ENCODE data around the gene CD2BP2.

Gene CD2BP2

DNA sequence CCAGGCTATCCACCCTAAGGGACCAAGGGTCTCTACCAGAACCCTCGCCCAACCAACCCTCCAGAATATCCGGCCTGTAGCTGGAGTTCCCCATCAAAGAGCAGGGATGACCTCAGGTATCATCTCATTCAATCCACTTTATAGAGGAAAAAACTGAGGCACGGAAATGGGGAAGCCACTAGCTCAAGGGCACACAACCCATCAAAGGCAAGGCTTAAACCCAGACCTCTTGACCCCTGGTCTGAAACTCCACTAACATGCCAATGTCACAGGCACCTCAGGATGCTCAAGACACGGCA lies 13.6 kb upstream of the CD2BP2 start:
- peak overlapping the region; percentile 89 for H3K4me3 ChIP-seq (ENCODE audit: low read length)
- H3K4me1 ChIP-seq (ENCODE audit: control insufficient read depth, insufficient read depth, low read length): peaks cover 21% of the 10 kb centered on the region
- no peaks in the 10 kb centered on the region for H3K9me3 ChIP-seq (ENCODE audit: control insufficient read depth, low read length)
- peak overlapping the region; percentile 77 for H3K9ac ChIP-seq (ENCODE audit: low read length)
- H3K27me3 ChIP-seq (replicated peaks; ENCODE audit: control insufficient read depth, insufficient read depth, low read length): no peaks in the 10 kb centered on the region
- peaks cover 15% of the 10 kb centered on the region for H3K36me3 ChIP-seq (ENCODE audit: control insufficient read depth, insufficient read depth, low read length, severe bottlenecking)
- no peak for DNase-seq (ENCODE audit: low read depth)

DNA sequence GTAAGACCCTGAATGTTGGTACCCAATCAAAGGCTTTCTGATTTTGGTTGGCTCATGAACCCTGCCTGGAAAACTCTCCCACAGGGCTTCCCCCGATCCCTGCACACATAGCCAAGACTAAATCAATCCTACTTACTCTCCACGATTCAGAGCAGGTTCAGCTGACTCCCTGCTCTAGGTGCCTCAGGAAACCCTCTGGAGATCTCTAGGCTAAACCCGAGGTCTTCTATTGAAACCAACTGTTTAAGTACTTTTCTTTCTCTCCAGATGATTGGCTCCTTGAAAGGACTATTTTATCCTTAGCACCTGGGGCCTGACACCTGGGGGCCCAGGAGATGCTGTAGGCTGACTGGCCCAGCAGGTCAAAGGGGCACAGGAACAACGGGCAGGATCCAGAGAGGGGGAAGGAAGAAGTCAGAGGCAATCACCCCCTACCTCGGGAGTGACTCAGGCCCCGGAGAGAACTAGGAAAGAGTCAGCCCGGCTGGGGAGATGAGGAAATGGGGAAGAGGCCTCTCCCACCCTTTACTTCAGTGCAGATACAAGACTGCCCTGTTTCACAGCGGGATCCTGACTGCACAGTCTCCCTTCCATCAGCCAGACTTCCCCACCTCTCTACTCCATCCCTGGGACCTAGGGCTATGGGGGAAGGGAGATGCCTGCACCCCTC lies 13.1 kb upstream of the CD2BP2 start:
- Histone ChIP-seq H3K27me3 (replicated peaks; ENCODE audit: control insufficient read depth, insufficient read depth, low read length) (no peaks in the 10 kb centered on the region), H3K9me3 (ENCODE audit: control insufficient read depth, low read length) (no peaks in the 10 kb centered on the region), H3K4me1 (ENCODE audit: control insufficient read depth, insufficient read depth, low read length) (peaks cover 21% of the 10 kb centered on the region), H3K4me3 (ENCODE audit: low read length) (peak overlapping the region; percentile 89), H3K9ac (ENCODE audit: low read length) (peak overlapping the region; percentile 77), H3K36me3 (ENCODE audit: control insufficient read depth, insufficient read depth, low read length, severe bottlenecking) (peaks cover 15% of the 10 kb centered on the region)
- peak; percentile 81 for DNase-seq (ENCODE audit: low read depth)

DNA sequence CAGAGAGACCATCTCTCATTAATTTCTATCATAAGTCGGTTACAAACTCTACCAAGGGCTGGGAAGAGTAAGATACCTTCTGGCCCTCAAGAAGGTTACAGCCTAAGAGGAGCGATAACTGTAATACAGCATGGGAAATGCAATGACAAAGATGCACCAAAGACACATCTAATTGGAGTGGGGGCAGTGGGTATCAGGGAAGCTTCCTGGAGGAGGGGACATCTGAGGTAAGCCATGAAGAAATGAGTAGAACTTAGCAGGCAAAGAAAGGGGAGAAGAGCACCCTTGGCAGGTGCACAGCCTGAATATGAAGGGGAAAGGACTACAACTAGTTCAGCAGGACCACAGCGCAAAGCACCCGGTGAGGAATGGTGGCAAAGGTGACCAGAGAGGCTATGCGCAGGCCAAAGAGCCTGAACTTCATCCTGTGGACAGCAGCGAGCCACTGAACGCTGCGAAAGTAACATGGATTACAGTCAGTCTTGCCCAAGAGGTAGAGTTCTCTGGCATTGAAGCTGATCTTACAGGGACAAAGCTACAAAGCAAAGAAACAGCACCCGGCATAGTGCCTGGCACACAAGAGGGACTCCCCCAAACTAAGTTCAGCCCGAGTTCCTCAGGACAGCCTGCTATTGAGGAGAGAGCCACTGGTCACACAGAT lies 12.4 kb upstream of the CD2BP2 start:
- no peaks in the 10 kb centered on the region for H3K27me3 ChIP-seq (replicated peaks; ENCODE audit: control insufficient read depth, insufficient read depth, low read length)
- H3K4me3 ChIP-seq (ENCODE audit: low read length): peak overlapping the region; percentile 89
- H3K4me1 ChIP-seq (ENCODE audit: control insufficient read depth, insufficient read depth, low read length): peaks cover 21% of the 10 kb centered on the region
- H3K9me3 ChIP-seq (ENCODE audit: control insufficient read depth, low read length): no peaks in the 10 kb centered on the region
- H3K36me3 ChIP-seq (ENCODE audit: control insufficient read depth, insufficient read depth, low read length, severe bottlenecking): peaks cover 21% of the 10 kb centered on the region
- DNase-seq (ENCODE audit: low read depth): no peak
- H3K9ac ChIP-seq (ENCODE audit: low read length): peak overlapping the region; percentile 77

DNA sequence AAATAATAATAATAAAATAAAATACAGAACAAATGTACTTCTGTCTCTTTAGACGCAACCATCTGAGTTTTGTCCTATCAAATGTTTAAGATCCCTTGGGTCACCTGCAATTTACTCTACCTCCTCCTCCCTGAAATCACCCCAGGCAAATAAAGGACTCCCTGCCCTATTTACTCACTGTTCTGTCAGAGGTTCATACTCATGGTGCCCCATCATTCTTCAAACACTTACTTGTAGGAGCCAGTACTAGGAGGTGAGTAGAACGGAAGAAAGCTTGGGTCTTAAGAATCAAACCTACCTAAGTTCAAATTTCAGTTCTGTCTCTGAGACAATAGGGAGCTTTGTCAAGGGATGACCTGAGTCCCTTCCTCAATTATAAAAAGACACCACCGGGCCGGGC lies 11.4 kb upstream of the CD2BP2 start:
- no peak overlapping the region for H3K9ac ChIP-seq (ENCODE audit: low read length)
- H3K27me3 ChIP-seq (replicated peaks; ENCODE audit: control insufficient read depth, insufficient read depth, low read length): no peaks in the 10 kb centered on the region
- H3K4me1 ChIP-seq (ENCODE audit: control insufficient read depth, insufficient read depth, low read length): peaks cover 21% of the 10 kb centered on the region
- H3K4me3 ChIP-seq (ENCODE audit: low read length): peak overlapping the region; percentile 89
- H3K36me3 ChIP-seq (ENCODE audit: control insufficient read depth, insufficient read depth, low read length, severe bottlenecking): peaks cover 25% of the 10 kb centered on the region
- no peak for DNase-seq (ENCODE audit: low read depth)
- H3K9me3 ChIP-seq (ENCODE audit: control insufficient read depth, low read length): no peaks in the 10 kb centered on the region

DNA sequence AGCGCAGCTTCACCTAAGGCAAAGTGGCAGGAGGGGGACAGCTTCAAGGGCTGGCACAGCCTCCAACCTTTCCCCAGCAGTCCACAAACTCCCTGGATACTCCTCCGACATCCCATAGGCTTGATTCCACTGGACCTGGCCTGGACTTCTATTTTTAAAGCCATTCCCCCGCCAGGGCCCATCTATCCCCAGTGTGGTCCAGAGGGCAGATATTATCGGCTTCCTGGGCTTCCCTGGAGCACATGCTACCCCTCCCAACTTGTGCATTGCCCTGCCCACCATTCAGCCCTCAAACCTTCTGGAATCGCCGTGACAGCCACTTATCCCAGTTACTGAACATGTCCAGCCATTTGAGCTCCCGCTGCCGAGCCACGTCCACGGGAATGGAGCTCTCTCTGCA lies 10.1 kb upstream of the CD2BP2 start:
- no peaks in the 10 kb centered on the region for H3K9me3 ChIP-seq (ENCODE audit: control insufficient read depth, low read length)
- no peak overlapping the region for H3K4me3 ChIP-seq (ENCODE audit: low read length)
- H3K36me3 ChIP-seq (ENCODE audit: control insufficient read depth, insufficient read depth, low read length, severe bottlenecking): peaks cover 36% of the 10 kb centered on the region
- no peak overlapping the region for H3K9ac ChIP-seq (ENCODE audit: low read length)
- peaks cover 17% of the 10 kb centered on the region for H3K4me1 ChIP-seq (ENCODE audit: control insufficient read depth, insufficient read depth, low read length)
- no peaks in the 10 kb centered on the region for H3K27me3 ChIP-seq (replicated peaks; ENCODE audit: control insufficient read depth, insufficient read depth, low read length)
- no peak for DNase-seq (ENCODE audit: low read depth)

DNA sequence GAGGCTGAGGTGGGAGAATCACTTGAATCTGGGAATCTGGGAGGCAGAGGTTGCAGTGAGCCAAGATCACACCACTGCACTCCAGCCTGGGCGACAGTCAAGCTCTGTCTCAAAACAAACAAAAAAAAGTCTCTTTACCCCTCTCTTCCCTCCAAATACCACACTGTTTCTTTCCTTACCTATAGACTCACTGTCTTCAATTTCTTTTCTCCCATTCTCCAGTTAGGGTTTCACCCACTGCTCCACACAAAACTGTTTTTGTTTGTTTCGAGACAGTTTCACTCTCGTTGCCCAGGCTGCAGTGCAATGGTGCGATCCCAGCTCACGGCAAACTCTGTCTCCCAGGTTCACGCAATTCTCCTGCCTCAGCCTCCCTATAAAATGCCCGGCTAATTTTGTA lies 6.1 kb upstream of the CD2BP2 start:
- peaks cover 60% of the 10 kb centered on the region for H3K36me3 ChIP-seq (ENCODE audit: control insufficient read depth, insufficient read depth, low read length, severe bottlenecking)
- H3K9me3 ChIP-seq (ENCODE audit: control insufficient read depth, low read length): no peaks in the 10 kb centered on the region
- H3K4me1 ChIP-seq (ENCODE audit: control insufficient read depth, insufficient read depth, low read length): peaks cover 18% of the 10 kb centered on the region
- H3K4me3 ChIP-seq (ENCODE audit: low read length): no peak overlapping the region
- no peak overlapping the region for H3K9ac ChIP-seq (ENCODE audit: low read length)
- DNase-seq (ENCODE audit: low read depth): no peak
- H3K27me3 ChIP-seq (replicated peaks; ENCODE audit: control insufficient read depth, insufficient read depth, low read length): no peaks in the 10 kb centered on the region

DNA sequence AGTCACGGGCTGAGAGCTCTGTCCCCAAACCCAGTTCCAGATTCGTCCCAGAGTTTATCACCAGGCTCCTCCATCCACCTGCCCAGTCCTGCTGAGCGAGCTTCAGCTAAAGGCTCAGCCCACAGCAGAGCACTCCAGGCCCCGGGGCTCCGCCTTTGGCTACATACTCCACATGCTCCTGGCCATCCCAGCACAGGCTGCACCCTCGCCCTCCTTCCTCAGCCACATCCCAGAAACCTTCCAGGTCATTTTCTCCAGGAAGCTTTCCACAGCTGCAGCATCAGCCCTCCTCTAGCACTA lies 4.7 kb upstream of the CD2BP2 start:
- Histone ChIP-seq H3K9ac (ENCODE audit: low read length) (no peak overlapping the region), H3K9me3 (ENCODE audit: control insufficient read depth, low read length) (no peaks in the 10 kb centered on the region)

DNA sequence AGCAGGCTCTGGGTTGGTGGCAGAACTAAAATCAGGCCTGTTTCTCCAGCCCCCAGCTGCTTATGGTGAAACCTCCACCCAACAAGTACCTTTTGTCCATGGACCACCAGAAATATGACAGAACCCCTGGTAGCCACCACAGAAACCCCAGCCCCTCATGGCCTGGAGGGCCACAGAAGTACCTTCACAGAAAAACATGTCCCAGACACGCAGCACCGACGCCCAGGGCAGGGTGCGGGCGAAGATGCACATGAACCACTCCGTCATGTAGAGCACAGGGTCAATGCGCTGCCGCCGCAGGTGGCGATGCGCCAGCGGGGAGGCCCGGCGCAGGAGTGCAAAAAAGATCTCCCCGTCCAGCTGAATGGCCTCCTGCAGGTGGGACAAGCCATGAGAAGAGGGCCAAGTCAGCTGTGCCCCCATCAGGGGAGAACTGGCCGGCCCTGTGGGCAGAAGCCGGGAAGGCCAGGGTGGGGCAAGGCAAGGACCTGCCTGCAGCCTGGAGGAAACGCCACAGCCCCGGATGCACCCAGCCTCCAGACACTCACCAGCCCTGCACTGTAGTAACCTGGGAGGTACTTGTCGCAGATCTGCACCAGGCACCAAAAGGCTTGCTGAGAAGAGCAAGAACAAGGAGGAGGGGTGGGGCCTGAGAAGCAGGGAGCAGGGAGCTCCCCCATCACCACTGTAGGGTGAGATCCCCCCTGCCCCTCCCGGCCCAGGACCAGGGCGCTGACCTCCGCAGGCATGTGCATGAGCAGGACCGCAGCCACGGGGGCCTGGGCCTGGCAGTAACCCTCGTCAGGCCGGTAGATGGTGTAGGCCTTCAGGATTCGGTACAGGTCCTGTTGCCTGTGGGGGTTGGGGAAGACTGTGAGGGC lies 4.1 kb upstream of the CD2BP2 start:
- H3K4me3 ChIP-seq (ENCODE audit: low read length): no peak overlapping the region
- H3K9me3 ChIP-seq (ENCODE audit: control insufficient read depth, low read length): no peaks in the 10 kb centered on the region
- DNase-seq (ENCODE audit: low read depth): no peak
- H3K9ac ChIP-seq (ENCODE audit: low read length): no peak overlapping the region
- peaks cover 29% of the 10 kb centered on the region for H3K4me1 ChIP-seq (ENCODE audit: control insufficient read depth, insufficient read depth, low read length)
- H3K27me3 ChIP-seq (replicated peaks; ENCODE audit: control insufficient read depth, insufficient read depth, low read length): no peaks in the 10 kb centered on the region
- peaks cover 45% of the 10 kb centered on the region for H3K36me3 ChIP-seq (ENCODE audit: control insufficient read depth, insufficient read depth, low read length, severe bottlenecking)

More for the DNA sequence above, 4.7 kb upstream of the CD2BP2 start:
- no peak for DNase-seq (ENCODE audit: low read depth)
- H3K36me3 ChIP-seq (ENCODE audit: control insufficient read depth, insufficient read depth, low read length, severe bottlenecking): peaks cover 50% of the 10 kb centered on the region
- H3K4me3 ChIP-seq (ENCODE audit: low read length): no peak overlapping the region
- H3K27me3 ChIP-seq (replicated peaks; ENCODE audit: control insufficient read depth, insufficient read depth, low read length): no peaks in the 10 kb centered on the region
- H3K4me1 ChIP-seq (ENCODE audit: control insufficient read depth, insufficient read depth, low read length): peaks cover 27% of the 10 kb centered on the region

DNA sequence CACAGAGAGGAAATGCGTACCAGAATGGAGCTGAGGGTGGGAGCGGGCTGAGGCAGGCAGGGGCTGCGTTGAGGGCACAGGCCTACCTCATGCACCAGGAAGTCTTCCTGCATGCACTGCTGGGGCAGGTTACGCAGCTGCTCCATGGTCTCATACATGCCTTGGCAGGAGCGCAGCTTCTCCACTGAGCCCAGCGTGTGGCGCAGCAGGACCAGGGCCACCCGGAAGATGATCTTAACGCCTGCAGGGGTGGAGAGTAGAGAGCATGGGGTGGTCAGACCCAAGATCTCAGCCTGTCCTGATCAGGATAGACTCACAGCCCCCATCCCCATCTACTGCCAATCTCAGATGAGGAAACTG lies 3.4 kb upstream of the CD2BP2 start:
- no peak overlapping the region for H3K4me3 ChIP-seq (ENCODE audit: low read length)
- no peak for DNase-seq (ENCODE audit: low read depth)
- H3K9ac ChIP-seq (ENCODE audit: low read length): peak overlapping the region; percentile 16
- H3K4me1 ChIP-seq (ENCODE audit: control insufficient read depth, insufficient read depth, low read length): peaks cover 36% of the 10 kb centered on the region
- H3K36me3 ChIP-seq (ENCODE audit: control insufficient read depth, insufficient read depth, low read length, severe bottlenecking): peaks cover 45% of the 10 kb centered on the region
- H3K9me3 ChIP-seq (ENCODE audit: control insufficient read depth, low read length): no peaks in the 10 kb centered on the region
- H3K27me3 ChIP-seq (replicated peaks; ENCODE audit: control insufficient read depth, insufficient read depth, low read length): no peaks in the 10 kb centered on the region

DNA sequence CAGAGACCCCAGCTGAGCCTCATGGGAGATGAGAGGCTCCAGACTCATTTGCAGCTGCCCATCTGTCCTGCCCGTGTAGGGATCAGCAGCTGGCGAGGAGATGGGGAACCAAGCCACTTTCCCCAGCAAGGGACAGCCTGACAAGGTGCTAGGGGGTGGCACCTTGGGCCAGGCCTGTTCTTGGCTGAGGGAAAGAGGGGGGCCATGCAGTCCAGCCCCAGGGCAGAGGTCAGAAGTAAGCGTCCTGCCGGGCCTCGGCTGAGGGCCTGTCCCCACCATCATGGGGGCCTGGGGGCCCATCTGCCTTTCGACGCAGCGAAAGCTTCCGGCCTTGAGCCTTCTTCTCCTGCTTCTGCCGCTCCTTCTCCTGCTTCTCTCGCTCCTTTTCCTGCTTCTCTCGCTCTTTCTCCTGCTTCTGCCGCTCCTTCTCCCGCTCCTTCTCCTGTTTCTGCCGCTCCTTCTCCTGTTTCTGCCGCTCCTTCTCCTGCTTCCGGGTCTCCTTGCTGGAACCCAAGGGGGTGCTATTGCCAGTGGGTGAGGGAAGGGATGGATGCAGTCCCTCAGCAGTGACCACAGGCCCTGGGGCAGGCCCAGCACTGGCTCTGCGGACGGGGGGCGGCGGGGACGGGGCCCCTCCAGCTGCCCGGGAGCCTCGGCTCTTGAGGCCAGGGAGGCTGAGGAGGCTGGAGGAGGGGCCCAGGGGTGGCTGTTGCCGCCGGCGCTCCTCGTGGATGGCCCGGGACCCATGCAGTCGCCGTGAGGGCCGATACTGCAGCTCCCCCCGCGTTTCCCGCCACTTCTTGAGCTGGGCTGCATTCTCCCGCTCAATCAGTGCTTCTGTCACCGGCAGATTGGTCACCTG lies 2.8 kb upstream of the CD2BP2 start:
- peaks cover 38% of the 10 kb centered on the region for H3K4me1 ChIP-seq (ENCODE audit: control insufficient read depth, insufficient read depth, low read length)
- no peak for DNase-seq (ENCODE audit: low read depth)
- peaks cover 47% of the 10 kb centered on the region for H3K36me3 ChIP-seq (ENCODE audit: control insufficient read depth, insufficient read depth, low read length, severe bottlenecking)
- no peak overlapping the region for H3K4me3 ChIP-seq (ENCODE audit: low read length)
- no peaks in the 10 kb centered on the region for H3K27me3 ChIP-seq (replicated peaks; ENCODE audit: control insufficient read depth, insufficient read depth, low read length)
- peak overlapping the region; percentile 35 for H3K9ac ChIP-seq (ENCODE audit: low read length)
- no peaks in the 10 kb centered on the region for H3K9me3 ChIP-seq (ENCODE audit: control insufficient read depth, low read length)

All from adipocyte (in vitro differentiated cells).